Ovary (tissue), 10 donors: ENCODE measurements around the gene KRT31. TPM values are rescaled to one million over a fixed set of nuclear protein-coding genes. Genes with fewer than 3 reads are reported as not detected.

Experiments used
- DNase-seq, 5 donors: peaks; one replicate each; pipeline ENCODE4 v3.0.0-alpha.2; 2019 to 2020
- H3K27ac ChIP-seq, 2 donors: fragments of 200-600 bp; one replicate each; pipeline versions ENCODE4 v1.5.1 to v1.8.0; 2019 to 2022
- H3K27me3 ChIP-seq: fragments of 200-600 bp; one replicate; pipeline ENCODE4 v1.8.0; 2022
- H3K36me3 ChIP-seq: fragments of 200-600 bp; sonication (generic); one replicate; pipeline ENCODE4 v1.5.1; 2019
- H3K4me1 ChIP-seq: one replicate; pipeline ENCODE4 v1.8.1; 2013; ENCODE audit warnings: mild to moderate bottlenecking, moderate library complexity; ENCODE audit not compliant: insufficient read depth
- H3K4me3 ChIP-seq: fragments of 200-600 bp; sonication (generic); one replicate; pipeline ENCODE4 v1.5.1; 2017
- H3K9me3 ChIP-seq, 2 donors: fragments of 200-600 bp in 1 of 2; sonication (generic) in 1 of 2; one replicate each; pipeline versions ENCODE4 v1.5.1 to v1.8.1; 2013 to 2019; ENCODE audit warnings: mild to moderate bottlenecking in 1 of 2, moderate library complexity in 1 of 2
- CTCF ChIP-seq, 3 donors: fragments of 450-650 bp in 2 of 3; fragments of 200-600 bp in 1 of 3; IDR thresholded peaks; one replicate each; pipeline versions ENCODE4 v1.5.1 to v1.8.0; 2016 to 2022; ENCODE audit warnings: antibody characterized with exemption in 3 of 3, mild to moderate bottlenecking in 1 of 3
- EP300 ChIP-seq: sonication (generic); formaldehyde crosslinking; IDR thresholded peaks from one replicate; pipeline ENCODE4 v1.6.1; 2017; ENCODE audit warnings: antibody characterized with exemption
- POLR2A ChIP-seq: fragments of 450-650 bp; IDR thresholded peaks from one replicate; pipeline ENCODE4 v1.6.1; 2017; ENCODE audit warnings: antibody characterized with exemption, mild to moderate bottlenecking, moderate library complexity
- WGBS, 3 donors: extraction: QIAGEN DNeasy Blood & Tissue Kit in 1 of 3; methylation state at CpG; one replicate each; pipeline versions ENCODE4 v1.1.5 to v1.1.7; 2013 to 2017; 5-methylcytosine and 5-hydroxymethylcytosine counted together
- intact Hi-C, 4 donors: fragments of 100-400 bp; cut with DNase I; formaldehyde crosslinking; loops; one replicate each; pipeline versions ENCODE4 v1.11.0 to v1.15.1; 2022 to 2023
- long read RNA-seq, 3 donors: library from polyadenylated mRNA in 2 of 3; unstranded in 2 of 3; transcript quantifications; one replicate each; pipeline ENCODE4 v2.0.0 and lab custom pipeline, GENCODE V29; 2021 to 2026
- polyA plus RNA-seq, 2 donors: library from polyadenylated mRNA; stranded (reverse); fragments of 200-250 nt in 1 of 2; fragments of 350-450 nt in 1 of 2; fragmentation: Illumina TruSeq in 1 of 2; extraction: RNeasy Lipid Tissue Mini Kit (QIAGEN cat#74804) in 1 of 2; gene quantifications; one replicate each; pipeline ENCODE4 v1.2.3, GENCODE V29; 2013 to 2014
- total RNA-seq, 7 donors: library from RNA; depleted of rRNA in 2 of 7; stranded (reverse); fragments of >200 nt in 2 of 7; fragmentation: NEBNext Ultra II Directional in 3 of 7; extraction: Animal tissue kit (Norgen Biotek cat#: 25700) in 3 of 7; gene quantifications; one replicate each; pipeline versions ENCODE4 v1.1.0 to v1.2.4, GENCODE V29; 2016 to 2023
- donor health status: DM: no; HTN: no; CAD: no; lungs with moderate emphysema.
- donor health status: DM: no; HTN: no; CAD: no.
- donor health status: Bipolar disorder and iron deficiency.
- donor health status: DM: yes; HTN: yes; CAD: no.
- donor health status: DM: no; HTN: no; CAD: no.
- donor health status: DM: yes; HTN: yes; CAD: no.

The KRT31 gene
- not detected for total RNA-seq
- not detected for polyA plus RNA-seq
- long read RNA-seq, donor 1: 0 reads
- long read RNA-seq, donor 2: 0 reads
- long read RNA-seq, donor 3: 0 reads

- no peaks in the 10 kb centered on the region for H3K27me3 ChIP-seq
- H3K4me1 ChIP-seq: peaks cover 13% of the 10 kb centered on the region
- TF ChIP-seq POLR2A (no peak), EP300 (no peak), CTCF (IDR thresholded peaks at IDR 0.05) (no peak)
- intact Hi-C loops: loop anchor here in 1 of 4 donors (10.0 kb wide), 1 partner anchor 492 kb away; no protein-coding TSS in a partner anchor
- 90 to 94% (median 92%) methylated on average over 16 of the region's 16 CpGs for WGBS, 3 donors
- DNase-seq: no peak
- H3K4me3 ChIP-seq: no peak within 1 kb of the TSS
- no peak within 1 kb of the TSS for H3K27ac ChIP-seq
- H3K36me3 ChIP-seq: no peaks in the 10 kb centered on the region
- no peaks in the 10 kb centered on the region for H3K9me3 ChIP-seq
Observed at GRCh38 chr17:41396996-41397660, at the start of gene KRT31. Gene KRT31 (minus strand): TSS chr17:41397608. CDS start chr17:41397539, 69 bp downstream.

- H3K4me3 ChIP-seq: no peak overlapping the region
- intact Hi-C loops: no loop called here
- no peaks in the 10 kb centered on the region for H3K9me3 ChIP-seq
- H3K4me1 ChIP-seq: peaks cover 2% of the 10 kb centered on the region
- no peaks in the 10 kb centered on the region for H3K27me3 ChIP-seq
- no peaks in the 10 kb centered on the region for H3K36me3 ChIP-seq
- no peak for TF ChIP-seq POLR2A
- TF ChIP-seq CTCF (IDR thresholded peaks at IDR 0.05): no peak
- no peak for TF ChIP-seq EP300
- no peak for DNase-seq
- no peak overlapping the region for H3K27ac ChIP-seq
- WGBS, 3 donors: 4 to 17% (median 16%) methylated on average over 2 of the region's 2 CpGs
Observed at GRCh38 chr17:41446806-41447205, 49.4 kb upstream of the KRT31 start.

- no peak for DNase-seq
- WGBS, 3 donors: 60 to 72% (median 61%) methylated on average over 3 of the region's 3 CpGs
- Histone ChIP-seq H3K4me1 (peaks cover 2% of the 10 kb centered on the region), H3K4me3 (no peak overlapping the region), H3K27me3 (no peaks in the 10 kb centered on the region), H3K36me3 (no peaks in the 10 kb centered on the region), H3K27ac (no peak overlapping the region), H3K9me3 (no peaks in the 10 kb centered on the region)
- intact Hi-C loops: no loop called here
- TF ChIP-seq POLR2A (no peak), CTCF (IDR thresholded peaks at IDR 0.05) (no peak), EP300 (no peak)
Observed at GRCh38 chr17:41444640-41445039, 47.2 kb upstream of the KRT31 start.

GRCh38 chr17:41444186-41444585 lies 46.8 kb upstream of the KRT31 start:
- Histone ChIP-seq H3K27me3 (no peaks in the 10 kb centered on the region), H3K27ac (no peak overlapping the region), H3K36me3 (no peaks in the 10 kb centered on the region), H3K4me3 (no peak overlapping the region), H3K4me1 (peaks cover 2% of the 10 kb centered on the region), H3K9me3 (no peaks in the 10 kb centered on the region)
- WGBS, 3 donors: 55 to 81% (median 73%) methylated on average over 1 of the region's 1 CpG
- no peak for TF ChIP-seq POLR2A
- no peak for TF ChIP-seq EP300
- TF ChIP-seq CTCF (IDR thresholded peaks at IDR 0.05): no peak
- intact Hi-C loops: no loop called here
- DNase-seq: no peak
